Thoracic aorta (tissue), 2 donors: Measurements from ENCODE around the gene CST6. TPM values are rescaled to one million over a fixed set of nuclear protein-coding genes. Genes with fewer than 3 reads are reported as not detected.
"Not testable (repeated sequence)": the region's sequence is repeated elsewhere in the genome, so short reads cannot be mapped to it uniquely, and the experiment has no call there.

ENCODE experiments used
- ATAC-seq: fragments of 150-250 bp; one replicate; pipeline ENCODE4 v1.8.0; 2017; ENCODE audit warnings: low read depth; ENCODE audit not compliant: insufficient number of reproducible peaks, low FRiP score
- DNase-seq: peaks from one replicate; pipeline ENCODE4 v3.0.0-alpha.2; 2020; ENCODE audit warnings: low spot score
- H3K27ac ChIP-seq, 2 donors: fragments of 200-600 bp; sonication (generic); 1 replicate in 1 of 2; 2 replicates in 1 of 2; pipeline ENCODE4 v1.5.1; 2016; ENCODE audit warnings: mild to moderate bottlenecking in 2 of 2, moderate library complexity in 2 of 2
- H3K27me3 ChIP-seq: fragments of 200-600 bp; sonication (generic); replicated peaks from 2 replicates; pipeline ENCODE4 v1.6.0; 2016; ENCODE audit warnings: mild to moderate bottlenecking; ENCODE audit not compliant: insufficient read depth
- H3K36me3 ChIP-seq: fragments of 200-600 bp; sonication (generic); one replicate; pipeline ENCODE4 v1.5.1; 2016
- H3K4me1 ChIP-seq, 2 donors: fragments of 200-600 bp; sonication (generic); 1 replicate in 1 of 2; 2 replicates in 1 of 2; pipeline versions ENCODE4 v1.5.1 to v1.6.0; 2016; ENCODE audit warnings: low read depth in 2 of 2, mild to moderate bottlenecking in 1 of 2; ENCODE audit not compliant: control insufficient read depth in 1 of 2
- H3K4me3 ChIP-seq: fragments of 200-600 bp; sonication (generic); 2 replicates; pipeline ENCODE4 v1.5.1; 2016; ENCODE audit warnings: mild to moderate bottlenecking
- H3K9me3 ChIP-seq: fragments of 200-600 bp; sonication (generic); 2 replicates; pipeline ENCODE4 v1.5.1; 2016
- total RNA-seq, 2 donors: library from RNA; depleted of rRNA; stranded (reverse); fragments of >200 nt; gene quantifications; one replicate each; pipeline versions ENCODE4 v1.1.0 to v1.2.3, GENCODE V29; 2016
- TF ChIP-seq, protein P1 (sequence below): fragments of 200-600 bp; sonication (generic); IDR thresholded peaks from one replicate; pipeline ENCODE4 v1.5.1; 2019; ENCODE audit warnings: antibody characterized with exemption

CST6 gene
- total RNA-seq, 2 donors from 2014 or later: 4.5 to 16.9 TPM

DNA sequence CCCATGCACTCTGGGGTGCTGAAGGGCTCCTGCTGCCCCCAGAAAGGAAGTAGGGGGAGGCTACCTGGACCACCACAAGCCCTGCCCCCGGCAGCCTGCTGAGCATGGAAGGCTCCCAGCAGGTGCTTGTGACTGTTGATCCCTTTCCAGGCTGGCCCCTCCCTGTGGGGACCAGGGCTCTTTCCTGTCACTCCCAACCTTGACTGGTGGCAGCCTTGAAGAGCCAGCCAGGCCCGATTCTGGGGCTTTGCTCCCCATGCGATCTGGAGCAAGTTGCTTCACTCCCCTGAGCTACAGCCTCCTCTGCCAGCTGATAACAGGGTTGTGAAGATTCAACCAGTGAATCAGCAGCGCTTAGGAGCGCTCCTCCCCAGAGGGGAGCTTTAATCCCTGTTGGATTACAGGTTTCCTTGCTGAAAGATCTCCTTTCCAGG, 4.6 kb upstream of the CST6 start:
- no peaks in the 10 kb centered on the region for H3K9me3 ChIP-seq
- H3K27ac ChIP-seq: peak overlapping the region; percentile 8 to 26
- H3K27me3 ChIP-seq: no peaks in the 10 kb centered on the region
- no peak overlapping the region for H3K4me3 ChIP-seq
- TF ChIP-seq, protein P1, sequence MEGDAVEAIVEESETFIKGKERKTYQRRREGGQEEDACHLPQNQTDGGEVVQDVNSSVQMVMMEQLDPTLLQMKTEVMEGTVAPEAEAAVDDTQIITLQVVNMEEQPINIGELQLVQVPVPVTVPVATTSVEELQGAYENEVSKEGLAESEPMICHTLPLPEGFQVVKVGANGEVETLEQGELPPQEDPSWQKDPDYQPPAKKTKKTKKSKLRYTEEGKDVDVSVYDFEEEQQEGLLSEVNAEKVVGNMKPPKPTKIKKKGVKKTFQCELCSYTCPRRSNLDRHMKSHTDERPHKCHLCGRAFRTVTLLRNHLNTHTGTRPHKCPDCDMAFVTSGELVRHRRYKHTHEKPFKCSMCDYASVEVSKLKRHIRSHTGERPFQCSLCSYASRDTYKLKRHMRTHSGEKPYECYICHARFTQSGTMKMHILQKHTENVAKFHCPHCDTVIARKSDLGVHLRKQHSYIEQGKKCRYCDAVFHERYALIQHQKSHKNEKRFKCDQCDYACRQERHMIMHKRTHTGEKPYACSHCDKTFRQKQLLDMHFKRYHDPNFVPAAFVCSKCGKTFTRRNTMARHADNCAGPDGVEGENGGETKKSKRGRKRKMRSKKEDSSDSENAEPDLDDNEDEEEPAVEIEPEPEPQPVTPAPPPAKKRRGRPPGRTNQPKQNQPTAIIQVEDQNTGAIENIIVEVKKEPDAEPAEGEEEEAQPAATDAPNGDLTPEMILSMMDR: no peak
- DNase-seq: no peak
- no peaks in the 10 kb centered on the region for H3K36me3 ChIP-seq
- H3K4me1 ChIP-seq: peaks cover 12 to 25% of the 10 kb centered on the region in 2 donors
- no peak for ATAC-seq

DNA sequence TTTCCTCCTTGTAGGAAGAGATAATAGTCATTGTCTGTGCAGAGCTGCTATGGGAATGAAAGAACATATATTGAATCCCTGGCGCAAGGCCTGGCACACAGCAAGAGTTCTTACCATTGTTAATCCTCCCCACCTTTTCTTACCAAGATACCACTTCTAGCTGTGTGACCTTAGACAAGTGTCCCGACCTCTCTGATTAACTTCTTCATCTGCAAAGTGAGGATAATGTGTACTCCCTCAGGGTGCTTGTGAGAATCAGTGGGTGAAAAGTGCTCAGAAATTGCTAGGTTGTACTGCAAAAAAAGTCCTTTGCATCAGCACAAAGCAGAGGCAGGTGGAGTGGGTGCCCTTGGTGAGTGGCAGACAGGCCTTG, 3.7 kb upstream of the CST6 start:
- H3K27ac ChIP-seq: peak overlapping the region in 1 of 2 donors; percentile 45
- TF ChIP-seq, protein P1: no peak
- no peak for ATAC-seq
- no peaks in the 10 kb centered on the region for H3K27me3 ChIP-seq
- H3K36me3 ChIP-seq: no peaks in the 10 kb centered on the region
- H3K9me3 ChIP-seq: no peaks in the 10 kb centered on the region
- H3K4me1 ChIP-seq: peaks cover 14 to 31% of the 10 kb centered on the region in 2 donors
- H3K4me3 ChIP-seq: no peak overlapping the region
- no peak for DNase-seq

DNA sequence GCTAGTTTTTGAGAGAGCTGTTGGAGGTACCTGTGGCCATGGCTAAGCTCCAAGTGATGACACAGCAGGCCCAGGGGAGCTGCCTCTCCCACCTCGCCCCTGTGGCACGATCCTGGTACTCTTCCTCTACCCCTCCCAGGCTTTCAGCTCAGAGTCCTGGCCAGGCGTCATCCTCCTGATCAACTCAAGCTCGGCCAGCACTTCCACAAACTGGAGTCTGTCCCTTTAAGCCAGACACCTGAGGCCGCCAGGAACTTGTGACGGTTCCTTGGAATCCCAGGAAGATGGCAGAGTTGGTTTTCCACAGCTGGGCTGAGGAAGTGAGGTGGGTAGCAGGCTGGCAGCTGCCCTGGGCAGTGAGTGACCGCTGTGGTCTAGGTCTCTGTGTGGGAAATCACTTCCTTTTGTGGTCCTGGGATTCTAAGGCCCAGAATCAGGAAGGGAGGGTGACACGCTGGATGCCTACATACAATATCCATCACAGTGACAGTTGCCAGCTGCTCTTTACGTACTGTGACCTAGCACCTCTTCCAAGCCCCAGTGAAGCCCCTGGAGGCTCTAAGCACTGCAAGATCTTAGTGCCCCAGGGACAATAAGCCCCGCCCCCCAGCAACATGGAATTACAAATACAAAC, 3.2 kb upstream of the CST6 start:
- DNase-seq (no peak), ATAC-seq (no peak)
- H3K27ac ChIP-seq: peak overlapping the region; percentile 4 to 45
- H3K4me3 ChIP-seq: no peak overlapping the region
- no peaks in the 10 kb centered on the region for H3K9me3 ChIP-seq
- H3K27me3 ChIP-seq: no peaks in the 10 kb centered on the region
- TF ChIP-seq, protein P1: no peak
- H3K36me3 ChIP-seq: no peaks in the 10 kb centered on the region
- H3K4me1 ChIP-seq: peaks cover 12 to 31% of the 10 kb centered on the region in 2 donors

DNA sequence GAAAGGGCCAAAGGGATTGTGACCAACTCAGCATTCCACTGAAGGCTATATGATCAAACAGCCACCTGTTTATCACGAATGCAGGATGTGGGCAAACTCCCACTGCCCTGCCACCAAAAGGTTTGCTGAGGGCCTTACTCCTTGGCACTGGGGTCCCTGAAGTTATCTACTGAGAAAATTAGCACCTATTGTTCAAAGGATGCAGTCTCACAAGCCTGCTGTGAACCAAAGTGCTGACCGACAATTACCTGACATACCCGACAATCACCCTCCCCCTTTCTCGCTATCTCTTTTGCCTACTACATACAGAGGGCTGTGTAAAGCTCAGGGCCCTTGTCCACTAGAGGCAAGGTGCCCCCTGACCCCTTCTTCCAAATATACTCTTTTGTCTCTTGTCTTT, 1.8 kb upstream of the CST6 start:
- not testable (repeated sequence) for DNase-seq, H3K36me3 ChIP-seq, H3K27me3 ChIP-seq, H3K9me3 ChIP-seq, ATAC-seq, H3K4me3 ChIP-seq
- Histone ChIP-seq H3K27ac (peak overlapping the region in 1 of 2 donors; percentile 87), H3K4me1 (peaks cover 17 to 43% of the 10 kb centered on the region in 2 donors)

DNA sequence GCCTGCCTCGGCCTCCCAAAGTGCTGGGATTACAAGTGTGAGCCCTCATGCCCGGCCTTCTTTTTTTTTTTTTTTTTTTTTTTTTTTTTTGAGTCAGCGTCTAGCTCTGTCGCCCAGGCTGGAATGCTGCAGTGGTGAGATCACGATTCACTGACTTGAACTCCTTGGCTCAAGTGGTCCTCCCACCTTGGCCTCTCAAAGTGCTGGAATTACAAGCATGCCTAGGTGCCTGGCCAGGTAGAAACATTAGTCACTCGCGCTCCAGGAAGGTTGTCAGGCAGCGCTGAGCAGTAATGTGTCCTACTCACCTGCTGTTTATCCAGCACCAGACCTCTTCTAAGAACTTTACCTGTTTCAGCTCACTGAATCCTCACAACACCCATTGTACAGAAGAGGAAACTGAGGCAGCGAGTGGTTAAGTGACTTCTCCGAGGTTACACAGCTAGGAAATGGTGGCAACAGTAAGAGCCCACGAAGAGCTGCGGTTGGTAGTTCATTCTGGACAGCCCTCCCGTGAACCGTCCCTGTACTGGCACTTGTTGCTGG, 496 bp upstream of the CST6 start:
- Histone ChIP-seq H3K27me3 (no peaks in the 10 kb centered on the region), H3K9me3 (no peaks in the 10 kb centered on the region), H3K4me3 (peak overlapping the region; percentile 37), H3K36me3 (no peaks in the 10 kb centered on the region), H3K27ac (peak overlapping the region; percentile 87 to 89), H3K4me1 (peaks cover 27 to 56% of the 10 kb centered on the region in 2 donors)
- ATAC-seq (peak; percentile 30), DNase-seq (no peak)
- TF ChIP-seq, protein P1: no peak
